ENCODE results near the gene NXPH3. TPM values are rescaled to one million over a fixed set of nuclear protein-coding genes. Genes with fewer than 3 reads are reported as not detected.

NXPH3 gene
- total RNA-seq, 1 donor from 2014 or later, result not detected

DNA sequence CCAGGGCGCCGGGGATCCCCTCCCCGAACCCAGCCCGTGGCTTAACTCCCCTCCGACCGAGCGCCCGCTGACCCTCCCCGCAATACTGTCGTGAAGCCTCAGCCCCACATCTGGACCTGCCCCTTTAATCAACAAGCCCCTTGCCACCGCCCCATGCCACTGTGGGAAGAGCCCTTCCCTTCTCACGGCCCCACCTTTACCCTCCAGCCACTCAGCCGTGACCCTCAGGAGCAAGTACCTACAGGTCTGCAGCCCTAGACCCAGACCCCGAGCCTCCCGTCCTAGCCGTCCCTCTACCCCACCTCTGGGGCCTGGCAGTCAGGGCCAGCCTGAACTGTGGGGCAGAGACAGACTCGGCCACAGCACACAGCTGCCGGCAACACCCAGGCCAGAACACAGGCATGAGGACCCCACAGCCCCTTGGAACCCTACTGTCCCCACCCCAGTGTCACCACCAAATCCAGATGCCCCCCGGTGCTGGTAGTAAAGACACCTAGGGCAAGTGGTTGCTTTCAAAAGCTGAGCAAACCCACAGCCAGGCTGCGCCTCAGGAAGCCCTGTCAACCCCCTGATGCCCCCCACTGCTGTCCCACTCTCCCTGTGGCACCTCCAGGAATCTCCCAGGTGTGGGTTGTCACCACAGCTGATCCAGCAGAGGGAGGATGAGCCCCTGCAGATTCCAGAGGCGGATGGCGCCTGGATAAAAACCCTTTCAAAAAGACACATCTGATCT, 1.4 kb downstream of the NXPH3 start:
- H3K4me1 Mint-ChIP-seq, result peaks cover 11% of the 10 kb centered on the region
- no peaks in the 10 kb centered on the region for H3K9me3 Mint-ChIP-seq
- ChIA-PET POLR2A (no interaction called here), CTCF (interaction anchor here (6.5 kb wide), 1 partner anchor 120 kb away, joined by 55 read pairs; no protein-coding TSS in a partner anchor)
- intact Hi-C loops (cut with micrococcal nuclease), result no loop called here
- H3K36me3 Mint-ChIP-seq (ENCODE audit: low read depth), result no peaks in the 10 kb centered on the region
- H3K4me3 Mint-ChIP-seq, result peak overlapping the region; percentile 53
- TF ChIP-seq, protein P1, sequence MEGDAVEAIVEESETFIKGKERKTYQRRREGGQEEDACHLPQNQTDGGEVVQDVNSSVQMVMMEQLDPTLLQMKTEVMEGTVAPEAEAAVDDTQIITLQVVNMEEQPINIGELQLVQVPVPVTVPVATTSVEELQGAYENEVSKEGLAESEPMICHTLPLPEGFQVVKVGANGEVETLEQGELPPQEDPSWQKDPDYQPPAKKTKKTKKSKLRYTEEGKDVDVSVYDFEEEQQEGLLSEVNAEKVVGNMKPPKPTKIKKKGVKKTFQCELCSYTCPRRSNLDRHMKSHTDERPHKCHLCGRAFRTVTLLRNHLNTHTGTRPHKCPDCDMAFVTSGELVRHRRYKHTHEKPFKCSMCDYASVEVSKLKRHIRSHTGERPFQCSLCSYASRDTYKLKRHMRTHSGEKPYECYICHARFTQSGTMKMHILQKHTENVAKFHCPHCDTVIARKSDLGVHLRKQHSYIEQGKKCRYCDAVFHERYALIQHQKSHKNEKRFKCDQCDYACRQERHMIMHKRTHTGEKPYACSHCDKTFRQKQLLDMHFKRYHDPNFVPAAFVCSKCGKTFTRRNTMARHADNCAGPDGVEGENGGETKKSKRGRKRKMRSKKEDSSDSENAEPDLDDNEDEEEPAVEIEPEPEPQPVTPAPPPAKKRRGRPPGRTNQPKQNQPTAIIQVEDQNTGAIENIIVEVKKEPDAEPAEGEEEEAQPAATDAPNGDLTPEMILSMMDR (IDR thresholded peaks at IDR 0.05), result no peak
- DNase-seq (no peak), ATAC-seq (ENCODE audit: low read depth) (no peak)
- peaks cover 35% of the 10 kb centered on the region for H3K27me3 Mint-ChIP-seq
- H3K27ac Mint-ChIP-seq, result no peak overlapping the region

DNA sequence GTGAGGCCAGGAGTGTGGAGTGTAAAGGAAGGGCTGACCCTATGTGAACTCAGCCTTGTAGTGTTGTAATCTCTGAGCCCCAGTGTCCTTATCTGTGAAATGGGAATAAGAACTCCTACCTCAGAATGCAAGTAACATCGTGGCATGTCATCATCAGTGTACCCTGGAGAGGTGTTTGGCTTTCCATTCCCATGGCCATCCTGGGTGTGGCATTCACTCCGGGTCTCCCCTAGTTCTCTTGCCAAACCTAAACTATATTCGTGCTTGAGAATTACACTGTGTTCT, 1.9 kb downstream of the NXPH3 start:
- Mint-ChIP-seq H3K9me3 (no peaks in the 10 kb centered on the region), H3K27me3 (peaks cover 35% of the 10 kb centered on the region), H3K4me1 (peaks cover 11% of the 10 kb centered on the region), H3K4me3 (no peak overlapping the region), H3K27ac (no peak overlapping the region), H3K36me3 (ENCODE audit: low read depth) (no peaks in the 10 kb centered on the region)
- ATAC-seq (ENCODE audit: low read depth), result no peak
- CTCF ChIA-PET, result no interaction called here
- TF ChIP-seq, protein P1 (IDR thresholded peaks at IDR 0.05), result no peak
- DNase-seq, result no peak
- POLR2A ChIA-PET, result no interaction called here
- intact Hi-C loops (cut with micrococcal nuclease), result no loop called here

DNA sequence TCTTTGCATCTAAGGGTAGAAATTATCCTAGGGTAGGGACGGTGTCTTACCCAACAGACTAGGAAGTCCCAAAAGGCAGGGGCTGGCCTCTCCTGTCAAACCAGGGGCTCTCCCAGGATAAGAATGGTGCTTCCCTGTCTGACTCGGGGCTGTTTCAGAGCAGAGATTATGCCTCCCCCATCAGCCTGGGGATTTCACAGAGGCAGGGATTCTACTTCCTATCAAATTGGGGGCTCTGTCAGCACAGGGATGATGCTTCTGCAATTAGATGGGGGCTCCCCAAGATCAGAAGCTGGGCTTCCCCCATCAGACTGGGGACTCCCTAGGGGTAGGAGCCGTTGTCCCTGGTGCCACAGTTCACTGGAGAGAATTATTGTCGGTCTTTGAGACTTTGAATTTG, 2.3 kb downstream of the NXPH3 start:
- Mint-ChIP-seq H3K27me3 (peaks cover 33% of the 10 kb centered on the region), H3K4me3 (no peak overlapping the region), H3K9me3 (no peaks in the 10 kb centered on the region), H3K36me3 (ENCODE audit: low read depth) (no peaks in the 10 kb centered on the region), H3K27ac (no peak overlapping the region), H3K4me1 (peaks cover 11% of the 10 kb centered on the region)
- intact Hi-C loops (cut with micrococcal nuclease), result no loop called here
- no peak for DNase-seq
- CTCF ChIA-PET, result interaction anchor here (0.8 kb wide), 2 partner anchors 8 to 11 kb away, joined by 3 read pairs; no protein-coding TSS in a partner anchor
- ATAC-seq (ENCODE audit: low read depth), result no peak
- POLR2A ChIA-PET, result interaction anchor here (0.6 kb wide), 1 partner anchor 427 kb away, joined by 12 read pairs; no protein-coding TSS in a partner anchor
- TF ChIP-seq, protein P1 (IDR thresholded peaks at IDR 0.05), result no peak

DNA sequence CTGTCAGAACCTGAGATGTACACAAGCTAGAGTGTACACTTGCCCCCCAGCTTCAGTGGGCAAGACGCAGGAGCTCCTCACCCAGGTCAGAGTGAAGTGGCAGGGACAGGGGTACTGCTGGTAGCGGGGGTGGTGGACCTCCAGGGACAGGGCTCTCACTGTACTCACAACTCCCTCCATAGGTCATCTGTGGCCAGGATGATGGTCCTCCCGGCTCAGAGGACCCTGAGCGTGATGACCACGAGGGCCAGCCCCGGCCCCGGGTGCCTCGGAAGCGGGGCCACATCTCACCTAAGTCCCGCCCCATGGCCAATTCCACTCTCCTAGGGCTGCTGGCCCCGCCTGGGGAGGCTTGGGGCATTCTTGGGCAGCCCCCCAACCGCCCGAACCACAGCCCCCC, 2.7 kb downstream of the NXPH3 start:
- Mint-ChIP-seq H3K9me3 (no peaks in the 10 kb centered on the region), H3K4me1 (peaks cover 11% of the 10 kb centered on the region), H3K27me3 (peaks cover 28% of the 10 kb centered on the region), H3K4me3 (no peak overlapping the region), H3K27ac (no peak overlapping the region), H3K36me3 (ENCODE audit: low read depth) (no peaks in the 10 kb centered on the region)
- ATAC-seq (ENCODE audit: low read depth), result no peak
- TF ChIP-seq, protein P1 (IDR thresholded peaks at IDR 0.05), result no peak
- intact Hi-C loops (cut with micrococcal nuclease), result no loop called here
- ChIA-PET CTCF (interaction anchor here (0.8 kb wide), 2 partner anchors 8 to 11 kb away, joined by 3 read pairs; no protein-coding TSS in a partner anchor), POLR2A (interaction anchor here (0.6 kb wide), 1 partner anchor 426 kb away, joined by 12 read pairs; no protein-coding TSS in a partner anchor)
- no peak for DNase-seq

DNA sequence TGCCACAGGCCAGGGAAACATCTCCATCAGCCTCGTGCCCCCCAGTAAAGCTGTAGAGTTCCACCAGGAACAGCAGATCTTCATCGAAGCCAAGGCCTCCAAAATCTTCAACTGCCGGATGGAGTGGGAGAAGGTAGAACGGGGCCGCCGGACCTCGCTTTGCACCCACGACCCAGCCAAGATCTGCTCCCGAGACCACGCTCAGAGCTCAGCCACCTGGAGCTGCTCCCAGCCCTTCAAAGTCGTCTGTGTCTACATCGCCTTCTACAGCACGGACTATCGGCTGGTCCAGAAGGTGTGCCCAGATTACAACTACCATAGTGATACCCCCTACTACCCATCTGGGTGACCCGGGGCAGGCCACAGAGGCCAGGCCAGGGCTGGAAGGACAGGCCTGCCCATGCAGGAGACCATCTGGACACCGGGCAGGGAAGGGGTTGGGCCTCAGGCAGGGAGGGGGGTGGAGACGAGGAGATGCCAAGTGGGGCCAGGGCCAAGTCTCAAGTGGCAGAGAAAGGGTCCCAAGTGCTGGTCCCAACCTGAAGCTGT, 3.4 kb downstream of the NXPH3 start:
- DNase-seq (no peak), ATAC-seq (ENCODE audit: low read depth) (no peak)
- H3K4me3 Mint-ChIP-seq, result no peak overlapping the region
- no peak overlapping the region for H3K27ac Mint-ChIP-seq
- H3K4me1 Mint-ChIP-seq, result peaks cover 11% of the 10 kb centered on the region
- H3K9me3 Mint-ChIP-seq, result no peaks in the 10 kb centered on the region
- intact Hi-C loops (cut with micrococcal nuclease), result no loop called here
- TF ChIP-seq, protein P1 (IDR thresholded peaks at IDR 0.05), result no peak
- no peaks in the 10 kb centered on the region for H3K36me3 Mint-ChIP-seq (ENCODE audit: low read depth)
- H3K27me3 Mint-ChIP-seq, result peaks cover 22% of the 10 kb centered on the region
- ChIA-PET CTCF (interaction anchor here (0.8 kb wide), 1 partner anchor 12 kb away, joined by 3 read pairs; no protein-coding TSS in a partner anchor), POLR2A (no interaction called here)
